IMR-90 (cell line): ENCODE measurements around the gene L1CAM. TPM values are rescaled to one million over a fixed set of nuclear protein-coding genes. Genes with fewer than 3 reads are reported as not detected.
A peak's percentile ranks its signal among the peaks of the same experiment; 100 is the strongest.

Experiments used
- ATAC-seq: fragments of 200-7000 bp; cut with Tn5 transposase; 2 replicates; pipeline ENCODE4 v1.9.1; 2020; ENCODE audit warnings: low read depth, mild to moderate bottlenecking, moderate library complexity
- BruUV-seq: library from RNA; stranded (reverse); fragments of 400-500 nt; replicated peaks from 2 replicates; lab custom pipeline; 2021; lab: Mats Ljungman, UMichigan
- CTCF ChIA-PET: fragments of 300-600 bp; formaldehyde crosslinking; extraction: SDS; loops from one replicate; lab custom pipeline; 2021; ENCODE audit warnings: antibody characterized with exemption; lab: Yijun Ruan, JAX
- POLR2A ChIA-PET: fragments of 300-600 bp; sonication (Branson Sonifier 250); formaldehyde crosslinking; loops from one replicate; lab custom pipeline; 2022; ENCODE audit warnings: antibody characterized with exemption; ENCODE audit not compliant: unreplicated experiment; lab: Charles Lee
- DNase-seq: peaks from one replicate; pipeline ENCODE4 v3.0.0; 2013
- H2AFZ ChIP-seq: replicated peaks from 2 replicates; pipeline ENCODE3; 2013; ENCODE audit warnings: low read length, mild to moderate bottlenecking; ENCODE audit not compliant: poor library complexity
- H2AK5ac ChIP-seq: 2 replicates; pipeline ENCODE4 v1.6.1; 2013; ENCODE audit warnings: low read depth, low read length, inconsistent platforms
- H2AK9ac ChIP-seq: replicated peaks from 2 replicates; pipeline ENCODE3; 2013; ENCODE audit warnings: mild to moderate bottlenecking, low read depth, low read length, moderate library complexity; ENCODE audit not compliant: poor library complexity
- H2BK120ac ChIP-seq: 2 replicates; pipeline ENCODE4 v1.6.1; 2013; ENCODE audit warnings: low read depth, low read length, inconsistent platforms
- H2BK15ac ChIP-seq: 3 replicates; pipeline ENCODE4 v1.6.1; 2013; ENCODE audit warnings: low read depth, low read length, inconsistent platforms
- H2BK20ac ChIP-seq: 2 replicates; pipeline ENCODE4 v1.6.1; 2013; ENCODE audit warnings: low read depth, mild to moderate bottlenecking, inconsistent platforms, low read length, moderate library complexity
- H2BK5ac ChIP-seq: 2 replicates; pipeline ENCODE4 v1.6.1; 2013; ENCODE audit warnings: mild to moderate bottlenecking, low read depth, low read length, inconsistent platforms; ENCODE audit not compliant: poor library complexity, severe bottlenecking
- H3K14ac ChIP-seq: replicated peaks from 2 replicates; pipeline ENCODE4 v1.6.1; 2013; ENCODE audit warnings: low read depth, low read length, inconsistent platforms
- H3K18ac ChIP-seq: 2 replicates; pipeline ENCODE4 v1.6.1; 2013; ENCODE audit warnings: low read depth, low read length, control low read depth
- H3K23ac ChIP-seq: 2 replicates; pipeline ENCODE4 v1.6.1; 2013; ENCODE audit warnings: low read depth, low read length, inconsistent platforms
- H3K27ac ChIP-seq: 2 replicates; pipeline ENCODE4 v1.5.1; 2013; ENCODE audit warnings: mild to moderate bottlenecking, control low read depth, low read length; ENCODE audit not compliant: insufficient read depth
- H3K27me3 ChIP-seq: 2 replicates; pipeline ENCODE4 v1.6.1; 2013; ENCODE audit warnings: low read length; ENCODE audit not compliant: control insufficient read depth, insufficient read depth
- H3K36me3 ChIP-seq: 2 replicates; pipeline ENCODE4 v1.6.1; 2013; ENCODE audit warnings: low read length, mixed read lengths; ENCODE audit not compliant: control insufficient read depth, insufficient read depth
- H3K4ac ChIP-seq: 2 replicates; pipeline ENCODE4 v1.6.1; 2013; ENCODE audit warnings: low read depth, low read length, inconsistent platforms
- H3K4me1 ChIP-seq: 2 replicates; pipeline ENCODE4 v1.6.1; 2013; ENCODE audit warnings: low read length, mixed read lengths; ENCODE audit not compliant: control insufficient read depth, insufficient read depth
- H3K4me2 ChIP-seq: 2 replicates; pipeline ENCODE4 v1.6.1; 2013; ENCODE audit warnings: low read depth, mild to moderate bottlenecking, control low read depth, low read length, moderate library complexity
- H3K4me3 ChIP-seq: 2 replicates; pipeline ENCODE4 v1.5.1; 2013; ENCODE audit warnings: low read depth, mild to moderate bottlenecking, control low read depth, low read length, moderate library complexity; ENCODE audit not compliant: insufficient read depth
- H3K56ac ChIP-seq: 2 replicates; pipeline ENCODE4 v1.6.1; 2013; ENCODE audit warnings: low read length, inconsistent platforms; ENCODE audit not compliant: insufficient read depth; ENCODE audit errors: extremely low read depth
- H3K79me1 ChIP-seq, 2 experiments: 2 replicates each; pipeline ENCODE4 v1.6.1; 2013; ENCODE audit warnings: low read length in 2 of 2, inconsistent platforms in 1 of 2, low read depth in 1 of 2
- H3K9ac ChIP-seq: 2 replicates; pipeline ENCODE4 v1.6.1; 2013; ENCODE audit warnings: low read depth, low read length, control low read depth
- H3K9me1 ChIP-seq: 2 replicates; pipeline ENCODE4 v1.6.1; 2013; ENCODE audit warnings: low read length, inconsistent platforms; ENCODE audit not compliant: insufficient read depth
- H3K9me3 ChIP-seq: 2 replicates; pipeline ENCODE4 v1.6.1; 2013; ENCODE audit warnings: low read length; ENCODE audit not compliant: control insufficient read depth, insufficient read depth
- H4K20me1 ChIP-seq: 2 replicates; pipeline ENCODE4 v1.6.1; 2013; ENCODE audit warnings: low read length, inconsistent platforms; ENCODE audit not compliant: insufficient read depth
- H4K5ac ChIP-seq: 2 replicates; pipeline ENCODE4 v1.6.1; 2013; ENCODE audit warnings: mild to moderate bottlenecking, low read depth, low read length, control low read depth
- H4K8ac ChIP-seq, 2 experiments: 2 replicates each; pipeline ENCODE4 v1.6.1; 2013; ENCODE audit warnings: low read depth in 2 of 2, low read length in 2 of 2, control low read depth in 1 of 2, inconsistent platforms in 1 of 2
- H4K91ac ChIP-seq: 2 replicates; pipeline ENCODE4 v1.6.1; 2013; ENCODE audit warnings: low read depth, low read length, inconsistent platforms; ENCODE audit not compliant: insufficient read depth
- BHLHE40 ChIP-seq: fragments of 150-350 bp; IDR thresholded peaks from 2 replicates; pipeline ENCODE4 v1.6.1; 2016; ENCODE audit warnings: mild to moderate bottlenecking, low read depth, low read length
- CEBPB ChIP-seq: IDR thresholded peaks from 2 replicates; pipeline ENCODE4 v1.6.1; 2012; ENCODE audit warnings: low read depth, low read length, improper control_type of control experiment
- CTCF ChIP-seq: conservative IDR thresholded peaks from 2 replicates; pipeline ENCODE4 v1.5.1; 2012; ENCODE audit warnings: mild to moderate bottlenecking, low read depth, low read length, improper control_type of control experiment
- FOS ChIP-seq: fragments of 150-350 bp; IDR thresholded peaks from 2 replicates; pipeline ENCODE4 v1.6.1; 2016; ENCODE audit warnings: low read depth, low read length
- MAFK ChIP-seq: IDR thresholded peaks from 2 replicates; pipeline ENCODE4 v1.6.1; 2012; ENCODE audit warnings: low read depth, low read length, improper control_type of control experiment
- MAZ ChIP-seq: IDR thresholded peaks from 2 replicates; pipeline ENCODE4 v1.6.1; 2012; ENCODE audit warnings: low read depth, mild to moderate bottlenecking, low read length, improper control_type of control experiment, moderate library complexity, borderline replicate concordance
- MXI1 ChIP-seq: IDR thresholded peaks from 2 replicates; pipeline ENCODE4 v1.6.1; 2012; ENCODE audit warnings: low read depth, mild to moderate bottlenecking, low read length, moderate library complexity, borderline replicate concordance
- NFE2L2 ChIP-seq: fragments of 150-350 bp; IDR thresholded peaks from 2 replicates; pipeline ENCODE4 v1.6.1; 2016; ENCODE audit warnings: low read depth, mild to moderate bottlenecking, low read length
- RAD21 ChIP-seq: IDR thresholded peaks from 2 replicates; pipeline ENCODE4 v1.6.1; 2012; ENCODE audit warnings: low read length, improper control_type of control experiment
- RCOR1 ChIP-seq: IDR thresholded peaks from 2 replicates; pipeline ENCODE4 v1.6.1; 2012; ENCODE audit warnings: mild to moderate bottlenecking, low read length, improper control_type of control experiment; ENCODE audit not compliant: insufficient replicate concordance
- RFX5 ChIP-seq: IDR thresholded peaks from 2 replicates; pipeline ENCODE4 v1.8.0; 2012; ENCODE audit warnings: low read depth, mild to moderate bottlenecking, low read length, moderate library complexity
- USF2 ChIP-seq: fragments of 150-350 bp; IDR thresholded peaks from 2 replicates; pipeline ENCODE4 v1.6.1; 2017; ENCODE audit warnings: mild to moderate bottlenecking, antibody characterized with exemption, low read length, low read depth
- WGBS, 2 experiments: methylation state at CpG; one replicate each; pipeline versions ENCODE4 v1.1.5 to v1.1.7; 2013; ENCODE audit warnings: missing lambda C conversion rate in 2 of 2; ENCODE audit not compliant: insufficient read length in 1 of 2; ENCODE audit errors: extremely low coverage in 2 of 2; 5-methylcytosine and 5-hydroxymethylcytosine counted together
- dilution Hi-C: fragments of 300-500 bp; cut with HindIII; formaldehyde crosslinking; loops from one replicate; pipeline ENCODE4 v1.14.3; 2018; ENCODE audit warnings: low sequenced_read_pairs; ENCODE audit not compliant: unreplicated experiment
- in situ Hi-C: fragments of 300-500 bp; cut with MboI; formaldehyde crosslinking; loops from 3 replicates; pipeline ENCODE4 v1.14.3; 2019; ENCODE audit warnings: low sequenced_read_pairs, inconsistent platforms, mixed read lengths
- intact Hi-C: fragments of 100-400 bp; cut with micrococcal nuclease; formaldehyde crosslinking; loops from 2 replicates; pipeline ENCODE4 v1.10.0; 2022
- polyA plus RNA-seq, 3 experiments: library from polyadenylated mRNA; depleted of rRNA; stranded (reverse); fragments of >200 nt; gene quantifications; 2 replicates each; pipeline ENCODE4 v1.2.3, GENCODE V29; 2012; ENCODE audit warnings: low replicate concordance in 1 of 3
- total RNA-seq: library from RNA; depleted of rRNA; stranded (reverse); fragments of >200 nt; gene quantifications from 2 replicates; pipeline ENCODE4 v1.2.3, GENCODE V29; 2012

The L1CAM gene
- total and polyA plus RNA-seq, 2 of the 4 experiments (the other 2 are of a cell fraction), result 0.36 to 1.9 TPM

DNA sequence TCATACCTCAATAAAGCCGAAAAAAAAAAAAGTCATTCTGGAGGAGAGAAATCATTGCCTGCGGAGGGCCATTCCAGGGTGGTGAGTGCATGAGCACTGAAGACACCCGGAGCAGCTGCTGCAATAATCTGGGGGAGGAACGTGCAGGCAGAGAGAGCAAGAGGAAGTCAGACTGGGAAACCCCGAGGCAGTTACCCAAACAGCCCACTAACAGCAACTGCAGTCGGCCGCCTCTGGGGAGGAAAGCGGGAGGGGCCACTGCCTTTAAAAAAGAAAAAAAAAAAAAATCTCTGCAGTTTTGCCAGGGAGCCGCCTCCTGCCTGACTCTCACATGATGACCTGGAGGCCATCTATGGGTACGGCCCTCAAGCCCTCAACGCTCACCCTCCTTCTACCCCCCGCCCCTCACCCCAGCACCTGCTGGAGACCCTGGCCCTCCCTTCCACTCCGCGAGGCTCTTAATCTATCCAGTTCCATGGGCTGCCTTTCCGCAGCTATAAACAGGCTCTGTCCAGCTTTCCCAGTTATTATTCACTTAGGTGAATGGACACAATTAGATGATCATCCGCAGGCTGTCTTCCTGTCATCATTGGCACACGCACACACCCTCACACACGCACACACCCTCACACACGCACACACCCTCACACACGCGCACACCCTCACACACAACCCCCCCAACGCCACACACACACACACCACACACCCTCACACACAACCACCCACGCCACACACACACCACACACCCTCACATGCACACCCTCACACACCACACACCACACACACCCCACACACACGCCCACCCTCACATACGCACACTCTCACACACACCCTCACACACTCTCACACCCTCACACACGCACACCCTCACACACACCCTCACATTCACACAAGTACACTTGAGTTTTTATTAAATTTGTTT is 15.1 kb upstream of the L1CAM start:
- Histone ChIP-seq H4K8ac (peak overlapping the region; percentile 63 to 69; a peak in 3 of 4 replicates), H3K4me1 (peaks cover 9% of the 10 kb centered on the region; the same call in 1 of the 2 replicates), H2BK20ac (peak overlapping the region; percentile 43; the same call in 1 of the 2 replicates), H2BK5ac (peak overlapping the region; percentile 74), H2BK15ac (peak overlapping the region; percentile 80; the same call in 2 of the 3 replicates), H3K79me1 (no peaks in the 10 kb centered on the region), H2AK9ac (no peak overlapping the region), H3K9me3 (peaks cover 3% of the 10 kb centered on the region; the same call in 1 of the 2 replicates), H3K23ac (no peak overlapping the region), H3K36me3 (no peaks in the 10 kb centered on the region), H3K14ac (peak overlapping the region; percentile 63), H4K91ac (peak overlapping the region; percentile 11; the same call in 1 of the 2 replicates), H2BK120ac (peak overlapping the region; percentile 74), H3K27ac (peak overlapping the region; percentile 7; the same call in 1 of the 2 replicates), H3K27me3 (peaks cover 8% of the 10 kb centered on the region), H3K9ac (peak overlapping the region; percentile 30; the same call in 1 of the 2 replicates), H2AFZ (peak overlapping the region; percentile 56), H3K4ac (peak overlapping the region; percentile 81), H4K20me1 (no peaks in the 10 kb centered on the region; the same call in 1 of the 2 replicates), H3K56ac (no peak overlapping the region), H3K4me2 (peak overlapping the region; percentile 36), H3K18ac (no peak overlapping the region; the same call in 1 of the 2 replicates), H3K4me3 (no peak overlapping the region), H4K5ac (no peak overlapping the region), H3K9me1 (peaks cover 4% of the 10 kb centered on the region), H2AK5ac (peak overlapping the region; percentile 97)
- ATAC-seq (peak; percentile 96), DNase-seq (peak; percentile 87)
- dilution Hi-C loops, result no loop called here
- ChIA-PET CTCF (no interaction called here), POLR2A (interaction anchor here (0.5 kb wide), 1 partner anchor 63 kb away, joined by 3 read pairs; no protein-coding TSS in a partner anchor)
- intact Hi-C loops, result loop anchor here (2.0 kb wide), 1 partner anchor 72 kb away; no protein-coding TSS in a partner anchor
- in situ Hi-C loops, result loop anchor here (25.0 kb wide), 1 partner anchor 939 kb away; no protein-coding TSS in a partner anchor
- BruUV-seq, result no TSS peak
- WGBS, 2 experiments, result 54 to 100% methylated on average over 1 to 9 of the region's 26 CpGs
- TF ChIP-seq MXI1 (no peak), BHLHE40 (peak; percentile 96), RFX5 (no peak), CEBPB (peak; percentile 81), MAZ (peak; percentile 52; the same call in 1 of the 2 replicates), NFE2L2 (no peak), FOS (0 out of 2 replicates have a peak, but pooled peaks have one; percentile 28), MAFK (no peak), RAD21 (no peak), RCOR1 (no peak), USF2 (no peak), CTCF (no peak)
